Hepatocyte (in vitro differentiated cells): Measurements from ENCODE around the gene DCST1.

Source experiments
- CTCF ChIP-seq: fragments of 200-600 bp; sonication (generic); IDR thresholded peaks from 2 replicates; pipeline ENCODE4 v1.5.1; 2016; ENCODE audit warnings: antibody characterized with exemption, mild to moderate bottlenecking; ENCODE audit not compliant: poor library complexity
- EZH2 ChIP-seq: fragments of 200-600 bp; sonication (generic); IDR thresholded peaks from 2 replicates; pipeline ENCODE4 v1.6.1; 2016; ENCODE audit warnings: antibody characterized with exemption, mild to moderate bottlenecking, borderline replicate concordance

DNA sequence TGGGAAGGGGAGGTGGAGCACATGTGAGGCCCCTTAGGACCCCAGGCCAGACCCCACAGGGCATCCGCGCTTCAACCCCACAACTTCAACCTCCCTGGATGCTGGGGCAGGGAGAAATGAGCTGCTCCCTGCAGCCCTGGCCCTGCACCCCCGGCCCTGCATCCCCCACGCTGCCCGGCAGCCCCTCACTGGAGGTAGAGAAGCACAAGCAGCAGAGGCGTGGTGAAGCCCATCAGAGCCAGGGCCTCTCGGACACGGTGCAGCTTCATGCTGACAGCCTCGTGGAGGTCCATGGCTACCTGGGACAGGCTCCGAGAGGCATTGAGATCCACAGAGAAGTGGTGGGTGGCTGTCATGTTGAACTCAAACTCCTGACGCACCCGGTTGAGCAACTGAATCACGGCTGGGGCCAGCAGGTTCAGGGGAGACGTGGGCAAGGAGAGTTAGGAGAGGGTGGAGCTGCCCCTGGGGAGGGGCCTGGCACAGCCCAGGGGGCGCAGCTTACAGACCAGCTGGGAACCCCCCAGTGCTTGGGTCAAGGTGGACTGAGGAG, 3.3 kb upstream of the DCST1 start:
- TF ChIP-seq CTCF: no peak
- no peak for TF ChIP-seq EZH2
